ENCODE results near the gene MIA.
A peak's percentile ranks its signal among the peaks of the same experiment; 100 is the strongest.
"Not testable (repeated sequence)": the region's sequence is repeated elsewhere in the genome, so short reads cannot be mapped to it uniquely, and the experiment has no call there.

MIA gene

DNA sequence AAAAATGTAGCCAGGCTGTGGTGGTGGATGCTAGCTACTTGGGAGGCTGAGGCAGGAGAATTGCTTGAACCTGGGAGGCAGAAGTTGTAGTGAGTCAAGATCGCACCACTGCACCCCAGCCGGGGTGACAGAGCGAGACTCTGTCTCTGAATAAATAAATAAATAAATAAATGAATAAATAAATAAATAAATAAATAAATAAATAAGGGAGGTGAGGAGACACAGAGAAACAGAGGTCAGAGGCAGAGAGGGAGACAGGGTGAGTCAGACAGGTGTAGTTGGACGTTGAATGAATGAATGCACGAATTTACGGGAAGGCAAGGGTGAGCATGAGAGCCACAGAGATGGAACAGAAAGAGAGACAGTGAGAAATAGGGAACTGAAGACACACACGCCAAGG is 5.8 kb downstream of the MIA start:
- DNase-seq, result no peak

- no peak for DNase-seq
Observed at GRCh38 chr19:40783711-40784110, 8.4 kb downstream of the MIA start.

DNA sequence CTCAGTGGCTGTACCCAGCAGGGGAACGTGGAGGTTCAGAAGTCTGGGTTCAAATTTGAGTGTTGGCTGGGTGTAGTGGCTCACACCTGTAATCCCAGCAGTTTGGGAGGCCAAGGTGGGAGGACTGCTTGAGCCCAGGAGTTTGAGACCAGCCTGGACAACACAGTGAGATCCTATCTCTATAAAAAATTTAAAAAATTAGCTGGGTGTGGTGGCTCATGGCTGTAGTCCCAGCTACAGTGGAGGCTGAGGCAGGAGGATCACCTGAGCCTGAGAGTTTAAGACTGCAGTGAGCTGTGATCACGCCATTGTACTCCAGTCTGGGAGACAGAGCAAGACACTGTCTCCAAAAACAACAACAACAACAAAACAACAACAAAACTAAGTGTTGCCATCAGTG is 8.8 kb downstream of the MIA start:
- DNase-seq, result not testable (repeated sequence)

DNA sequence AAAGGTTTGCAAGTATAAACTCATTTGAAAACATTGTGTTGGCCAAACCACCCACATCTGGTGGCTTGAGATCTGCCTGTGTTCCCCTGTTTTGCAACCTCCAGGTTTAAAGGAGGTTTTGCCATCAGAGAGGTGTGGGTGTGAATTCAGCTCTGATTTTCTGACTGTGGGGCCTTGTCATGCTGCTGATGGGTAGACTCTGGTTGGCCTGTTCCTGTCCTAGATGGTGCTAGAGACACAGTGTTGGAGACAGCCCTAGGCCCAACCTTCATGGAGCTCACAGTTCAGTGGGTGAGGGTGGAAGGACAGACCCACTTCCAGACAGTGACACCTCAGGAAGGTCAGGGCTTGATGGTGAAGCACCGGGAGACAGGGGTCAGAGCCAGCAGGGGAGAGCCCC is 10.2 kb downstream of the MIA start:
- no peak for DNase-seq

- no peak for DNase-seq
Observed at GRCh38 chr19:40786060-40787037, 11.0 kb downstream of the MIA start.

GRCh38 chr19:40791349-40791748 is 16.0 kb downstream of the MIA start:
- no peak for DNase-seq

GRCh38 chr19:40791996-40792395 is 16.7 kb downstream of the MIA start:
- no peak for DNase-seq

GRCh38 chr19:40797166-40797962 is 22.0 kb downstream of the MIA start:
- DNase-seq, result no peak

- peak; percentile 63 for DNase-seq
Observed at GRCh38 chr19:40797963-40798682, 22.8 kb downstream of the MIA start.

- DNase-seq, result peak; percentile 100
Observed at GRCh38 chr19:40798683-40799557, 23.6 kb downstream of the MIA start, which contains the start of gene EGLN2. Gene EGLN2 (plus strand): TSS chr19:40799191. CDS start chr19:40800573, 1,382 bp downstream.

DNA sequence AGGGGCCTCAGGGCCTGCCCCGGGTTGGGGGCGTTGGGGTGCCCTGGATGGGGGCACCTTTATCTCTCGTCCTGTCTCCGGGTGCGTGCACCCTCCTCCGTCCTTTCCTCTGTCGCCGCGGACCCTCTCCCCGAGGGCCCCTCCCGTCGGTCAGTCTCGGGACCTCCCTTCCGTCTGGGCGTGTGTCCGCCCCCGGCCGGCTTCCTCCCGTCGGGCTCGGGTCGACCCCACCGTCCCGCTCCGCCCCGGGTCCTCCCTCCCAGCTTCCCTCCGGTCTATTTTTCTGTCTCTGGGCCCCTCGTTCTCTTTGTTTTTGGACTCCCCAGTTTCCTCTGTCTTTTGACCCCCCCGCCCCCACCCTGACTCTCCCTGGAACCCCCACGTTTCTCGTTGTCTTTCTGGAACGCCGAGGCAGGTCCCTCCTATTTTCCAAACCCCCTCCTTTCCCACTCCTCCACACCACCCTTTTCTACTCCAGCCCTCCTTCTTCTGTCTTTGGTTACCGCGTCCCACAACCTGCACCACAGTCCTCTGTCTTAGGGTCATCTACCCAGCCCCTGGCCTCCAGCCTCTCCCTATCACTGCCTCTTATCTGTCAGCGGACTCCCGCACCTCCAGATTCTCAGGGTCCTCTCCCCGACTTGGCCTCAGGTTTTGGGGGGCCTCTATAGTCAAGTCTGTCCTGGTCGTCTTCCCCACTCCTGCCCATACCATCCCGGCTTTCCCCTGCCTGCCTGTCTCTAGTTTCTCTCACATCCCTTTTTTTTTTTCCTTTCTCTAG is 24.4 kb downstream of the MIA start:
- peak; percentile 19 for DNase-seq

DNA sequence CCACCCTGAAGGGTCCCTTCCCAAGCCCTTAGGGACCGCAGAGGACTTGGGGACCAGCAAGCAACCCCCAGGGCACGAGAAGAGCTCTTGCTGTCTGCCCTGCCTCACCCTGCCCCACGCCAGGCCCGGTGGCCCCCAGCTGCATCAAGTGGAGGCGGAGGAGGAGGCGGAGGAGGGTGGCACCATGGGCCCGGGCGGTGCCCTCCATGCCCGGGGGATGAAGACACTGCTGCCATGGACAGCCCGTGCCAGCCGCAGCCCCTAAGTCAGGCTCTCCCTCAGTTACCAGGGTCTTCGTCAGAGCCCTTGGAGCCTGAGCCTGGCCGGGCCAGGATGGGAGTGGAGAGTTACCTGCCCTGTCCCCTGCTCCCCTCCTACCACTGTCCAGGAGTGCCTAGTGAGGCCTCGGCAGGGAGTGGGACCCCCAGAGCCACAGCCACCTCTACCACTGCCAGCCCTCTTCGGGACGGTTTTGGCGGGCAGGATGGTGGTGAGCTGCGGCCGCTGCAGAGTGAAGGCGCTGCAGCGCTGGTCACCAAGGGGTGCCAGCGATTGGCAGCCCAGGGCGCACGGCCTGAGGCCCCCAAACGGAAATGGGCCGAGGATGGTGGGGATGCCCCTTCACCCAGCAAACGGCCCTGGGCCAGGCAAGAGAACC is 25.1 kb downstream of the MIA start:
- DNase-seq, result no peak

DNA sequence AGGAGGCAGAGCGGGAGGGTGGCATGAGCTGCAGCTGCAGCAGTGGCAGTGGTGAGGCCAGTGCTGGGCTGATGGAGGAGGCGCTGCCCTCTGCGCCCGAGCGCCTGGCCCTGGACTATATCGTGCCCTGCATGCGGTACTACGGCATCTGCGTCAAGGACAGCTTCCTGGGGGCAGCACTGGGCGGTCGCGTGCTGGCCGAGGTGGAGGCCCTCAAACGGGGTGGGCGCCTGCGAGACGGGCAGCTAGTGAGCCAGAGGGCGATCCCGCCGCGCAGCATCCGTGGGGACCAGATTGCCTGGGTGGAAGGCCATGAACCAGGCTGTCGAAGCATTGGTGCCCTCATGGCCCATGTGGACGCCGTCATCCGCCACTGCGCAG is 25.7 kb downstream of the MIA start:
- no peak for DNase-seq

DNA sequence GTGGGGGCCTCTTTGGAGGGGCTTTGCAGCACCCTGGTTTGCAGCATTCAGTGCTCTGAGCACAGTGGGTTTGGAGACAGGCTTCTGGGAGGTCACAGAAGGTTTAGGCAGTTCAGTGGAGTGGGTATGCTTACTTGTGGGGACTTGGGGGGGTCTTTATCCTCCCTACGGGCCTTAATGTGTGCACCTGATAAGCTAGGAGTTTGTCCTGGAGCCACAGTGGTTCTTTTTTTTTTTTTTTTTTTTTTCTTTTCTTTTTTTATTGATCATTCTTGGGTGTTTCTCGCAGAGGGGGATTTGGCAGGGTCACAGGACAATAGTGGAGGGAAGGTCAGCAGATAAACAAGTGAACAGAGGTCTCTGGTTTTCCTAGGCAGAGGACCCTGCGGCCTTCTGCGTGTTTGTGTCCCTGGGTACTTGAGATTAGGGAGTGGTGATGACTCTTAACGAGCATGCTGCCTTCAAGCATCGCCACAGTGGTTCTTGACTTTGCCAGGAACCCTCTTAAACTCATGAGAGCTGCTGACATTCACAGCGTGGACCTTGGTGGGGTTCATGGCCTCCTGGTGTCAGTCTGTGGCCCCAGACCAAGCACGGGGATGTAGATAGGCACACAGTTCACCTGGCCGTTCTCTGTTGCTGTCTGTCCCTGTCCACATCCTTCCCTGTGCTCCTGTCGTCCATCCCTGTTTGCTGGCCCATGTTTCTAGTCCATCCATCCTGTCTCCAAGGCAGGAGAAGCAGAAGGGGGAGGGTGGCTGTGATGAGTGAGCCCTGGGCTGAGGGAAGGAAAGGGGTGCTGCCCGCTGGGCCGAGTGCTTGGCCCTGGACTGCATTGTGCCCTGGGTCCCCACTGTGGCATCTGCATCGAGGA is 26.3 kb downstream of the MIA start:
- DNase-seq, result no peak

DNA sequence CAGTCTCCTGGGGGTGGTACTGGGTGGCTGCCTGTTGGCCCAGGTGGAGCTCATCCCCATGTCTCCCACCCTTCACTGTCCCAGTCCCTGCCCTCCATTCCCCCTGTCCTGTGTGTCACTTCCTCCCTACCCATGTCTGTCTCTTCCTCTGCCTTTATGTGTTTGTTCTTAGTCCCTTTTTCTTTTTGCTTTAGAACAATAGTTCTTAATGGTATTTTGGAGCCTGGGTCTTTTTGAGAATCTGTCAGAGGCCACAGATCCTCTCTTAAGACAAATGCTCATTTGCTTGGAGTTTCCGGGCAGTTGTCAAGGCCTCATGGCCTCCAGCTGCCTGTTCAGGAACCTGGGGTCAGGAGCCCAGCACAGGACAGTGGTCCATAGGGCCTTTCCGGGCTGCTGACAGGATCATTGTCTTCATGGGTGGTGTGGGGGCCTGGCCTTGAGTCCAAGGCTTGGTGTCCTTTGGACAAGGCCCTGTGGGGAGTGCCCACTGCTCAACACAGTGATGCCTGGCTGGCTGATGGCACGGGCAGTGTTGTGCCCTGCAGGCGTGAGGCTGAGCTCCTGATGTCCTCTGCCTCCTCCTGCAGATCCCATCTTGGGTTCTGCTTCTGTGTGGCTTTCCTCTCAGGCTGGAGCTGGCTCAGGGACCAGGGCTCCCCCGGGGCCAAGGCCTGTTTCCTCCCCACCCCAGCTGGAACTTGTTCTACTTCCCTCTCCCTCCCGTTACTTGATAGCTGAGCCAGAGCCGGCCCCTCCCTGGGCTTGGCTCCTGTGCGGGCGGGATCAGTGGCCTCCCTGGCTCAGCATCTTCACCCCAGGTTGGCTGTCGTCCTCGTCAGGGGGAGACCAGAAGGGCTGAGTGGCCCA is 27.2 kb downstream of the MIA start:
- no peak for DNase-seq

- no peak for DNase-seq
Observed at GRCh38 chr19:40803170-40803856, 28.0 kb downstream of the MIA start.

GRCh38 chr19:40803857-40804782 is 28.8 kb downstream of the MIA start:
- peak; percentile 35 for DNase-seq

Data from stimulated activated naive CD4-positive, alpha-beta T cell treated with Interleukin-2 at 50 U/mL for 16 hours (primary cell).